Liver (tissue), 3 donors: ENCODE results near the gene PLCL1.

Source experiments
- GABPA ChIP-seq, 2 donors: IDR thresholded peaks in 1 of 2; conservative IDR thresholded peaks in 1 of 2; 2 replicates each; pipeline ENCODE4 v1.6.1; 2016; ENCODE audit warnings: antibody characterized with exemption in 2 of 2, mild to moderate bottlenecking in 1 of 2, moderate library complexity in 1 of 2
- RAD21 ChIP-seq, 2 donors: IDR thresholded peaks; 2 replicates each; pipeline ENCODE4 v1.6.1; 2016; ENCODE audit warnings: antibody characterized with exemption in 2 of 2, mild to moderate bottlenecking in 2 of 2
- YY1 ChIP-seq: IDR thresholded peaks from 2 replicates; pipeline ENCODE4 v1.6.1; 2016; ENCODE audit warnings: antibody characterized with exemption, mild to moderate bottlenecking
- TF ChIP-seq, protein P1 (sequence below): fragments of 150-350 bp; IDR thresholded peaks from 2 replicates; pipeline ENCODE4 v1.5.1; 2017; ENCODE audit warnings: improper control_type of control experiment, low read depth, low read length; ENCODE audit not compliant: missing input control
- donor health status: healthy.
- donor health status: healthy.

DNA sequence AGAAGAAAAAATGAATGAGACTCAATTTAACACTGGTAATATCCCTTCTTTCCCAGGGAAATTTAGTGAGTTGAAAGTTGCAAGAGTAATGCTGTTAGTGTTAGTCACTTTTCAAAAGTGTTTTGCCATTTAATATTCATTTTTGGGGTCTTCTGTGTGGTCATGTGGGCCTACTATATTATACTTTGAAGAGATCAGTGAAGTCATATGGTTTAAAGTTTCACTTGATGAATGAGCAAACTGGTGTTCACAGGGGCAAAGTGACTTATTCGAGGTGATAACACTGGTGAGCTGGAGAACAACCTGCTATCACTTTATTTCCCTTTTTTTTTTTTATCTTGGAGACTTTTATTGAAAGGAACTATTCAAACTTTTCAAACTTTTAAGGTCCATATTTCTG is 196.0 kb downstream of the PLCL1 start:
- TF ChIP-seq, protein P1, sequence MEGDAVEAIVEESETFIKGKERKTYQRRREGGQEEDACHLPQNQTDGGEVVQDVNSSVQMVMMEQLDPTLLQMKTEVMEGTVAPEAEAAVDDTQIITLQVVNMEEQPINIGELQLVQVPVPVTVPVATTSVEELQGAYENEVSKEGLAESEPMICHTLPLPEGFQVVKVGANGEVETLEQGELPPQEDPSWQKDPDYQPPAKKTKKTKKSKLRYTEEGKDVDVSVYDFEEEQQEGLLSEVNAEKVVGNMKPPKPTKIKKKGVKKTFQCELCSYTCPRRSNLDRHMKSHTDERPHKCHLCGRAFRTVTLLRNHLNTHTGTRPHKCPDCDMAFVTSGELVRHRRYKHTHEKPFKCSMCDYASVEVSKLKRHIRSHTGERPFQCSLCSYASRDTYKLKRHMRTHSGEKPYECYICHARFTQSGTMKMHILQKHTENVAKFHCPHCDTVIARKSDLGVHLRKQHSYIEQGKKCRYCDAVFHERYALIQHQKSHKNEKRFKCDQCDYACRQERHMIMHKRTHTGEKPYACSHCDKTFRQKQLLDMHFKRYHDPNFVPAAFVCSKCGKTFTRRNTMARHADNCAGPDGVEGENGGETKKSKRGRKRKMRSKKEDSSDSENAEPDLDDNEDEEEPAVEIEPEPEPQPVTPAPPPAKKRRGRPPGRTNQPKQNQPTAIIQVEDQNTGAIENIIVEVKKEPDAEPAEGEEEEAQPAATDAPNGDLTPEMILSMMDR: no peak
- no peak for TF ChIP-seq GABPA (IDR thresholded peaks at IDR 0.05 in 1 of 2, conservative IDR thresholded peaks at IDR 0.05 in 1 of 2)
- TF ChIP-seq YY1: no peak
- no peak for TF ChIP-seq RAD21 (IDR thresholded peaks at IDR 0.05)
